A673 (cell line): ENCODE measurements around the gene TCEAL8.

Experiments used
- EZH2 ChIP-seq: fragments of 200-600 bp; sonication (generic); IDR thresholded peaks from 2 replicates; pipeline ENCODE4 v1.6.1; 2017; ENCODE audit warnings: borderline replicate concordance, low read depth, mild to moderate bottlenecking, mixed read lengths, antibody characterized with exemption, low read length; ENCODE audit not compliant: poor library complexity, severe bottlenecking
- TF ChIP-seq, protein P1 (sequence below): fragments of 300-800, 200-600 bp; sonication (generic); conservative IDR thresholded peaks from 2 replicates; pipeline ENCODE4 v1.5.1; 2017; ENCODE audit warnings: low read depth, mild to moderate bottlenecking, antibody characterized with exemption, low read length, moderate library complexity, mixed read lengths

DNA sequence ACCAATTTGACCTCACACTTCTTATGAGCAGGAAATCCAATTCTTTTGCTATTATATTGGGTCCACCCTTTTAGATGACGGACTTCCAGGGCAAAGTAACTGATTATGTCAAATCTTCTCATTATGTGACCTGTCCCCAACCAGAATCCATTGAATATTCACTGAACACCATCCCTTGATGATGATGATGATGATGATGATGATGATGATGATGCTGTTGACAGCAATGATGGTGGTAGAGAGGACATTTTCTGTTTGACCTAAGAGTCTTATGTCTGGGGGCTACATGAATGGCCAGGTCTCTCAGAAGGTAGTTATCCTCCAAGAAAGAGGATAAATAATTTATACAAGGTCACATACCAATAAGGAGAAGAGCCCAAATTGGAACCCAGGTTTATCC is 5.2 kb downstream of the TCEAL8 start:
- TF ChIP-seq, protein P1, sequence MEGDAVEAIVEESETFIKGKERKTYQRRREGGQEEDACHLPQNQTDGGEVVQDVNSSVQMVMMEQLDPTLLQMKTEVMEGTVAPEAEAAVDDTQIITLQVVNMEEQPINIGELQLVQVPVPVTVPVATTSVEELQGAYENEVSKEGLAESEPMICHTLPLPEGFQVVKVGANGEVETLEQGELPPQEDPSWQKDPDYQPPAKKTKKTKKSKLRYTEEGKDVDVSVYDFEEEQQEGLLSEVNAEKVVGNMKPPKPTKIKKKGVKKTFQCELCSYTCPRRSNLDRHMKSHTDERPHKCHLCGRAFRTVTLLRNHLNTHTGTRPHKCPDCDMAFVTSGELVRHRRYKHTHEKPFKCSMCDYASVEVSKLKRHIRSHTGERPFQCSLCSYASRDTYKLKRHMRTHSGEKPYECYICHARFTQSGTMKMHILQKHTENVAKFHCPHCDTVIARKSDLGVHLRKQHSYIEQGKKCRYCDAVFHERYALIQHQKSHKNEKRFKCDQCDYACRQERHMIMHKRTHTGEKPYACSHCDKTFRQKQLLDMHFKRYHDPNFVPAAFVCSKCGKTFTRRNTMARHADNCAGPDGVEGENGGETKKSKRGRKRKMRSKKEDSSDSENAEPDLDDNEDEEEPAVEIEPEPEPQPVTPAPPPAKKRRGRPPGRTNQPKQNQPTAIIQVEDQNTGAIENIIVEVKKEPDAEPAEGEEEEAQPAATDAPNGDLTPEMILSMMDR: no peak
- TF ChIP-seq EZH2: no peak
